HG02938 (cell line): ENCODE measurements around the gene CCDC83.
"Not testable (repeated sequence)": the region's sequence is repeated elsewhere in the genome, so short reads cannot be mapped to it uniquely, and the experiment has no call there.

Source experiments
- ATAC-seq: cut with Tn5 transposase; IDR thresholded peaks from one replicate; pipeline ENCODE4 v1.9.1; 2021; ENCODE audit warnings: mild to moderate bottlenecking, moderate library complexity; ENCODE audit not compliant: unreplicated experiment

The CCDC83 gene

DNA sequence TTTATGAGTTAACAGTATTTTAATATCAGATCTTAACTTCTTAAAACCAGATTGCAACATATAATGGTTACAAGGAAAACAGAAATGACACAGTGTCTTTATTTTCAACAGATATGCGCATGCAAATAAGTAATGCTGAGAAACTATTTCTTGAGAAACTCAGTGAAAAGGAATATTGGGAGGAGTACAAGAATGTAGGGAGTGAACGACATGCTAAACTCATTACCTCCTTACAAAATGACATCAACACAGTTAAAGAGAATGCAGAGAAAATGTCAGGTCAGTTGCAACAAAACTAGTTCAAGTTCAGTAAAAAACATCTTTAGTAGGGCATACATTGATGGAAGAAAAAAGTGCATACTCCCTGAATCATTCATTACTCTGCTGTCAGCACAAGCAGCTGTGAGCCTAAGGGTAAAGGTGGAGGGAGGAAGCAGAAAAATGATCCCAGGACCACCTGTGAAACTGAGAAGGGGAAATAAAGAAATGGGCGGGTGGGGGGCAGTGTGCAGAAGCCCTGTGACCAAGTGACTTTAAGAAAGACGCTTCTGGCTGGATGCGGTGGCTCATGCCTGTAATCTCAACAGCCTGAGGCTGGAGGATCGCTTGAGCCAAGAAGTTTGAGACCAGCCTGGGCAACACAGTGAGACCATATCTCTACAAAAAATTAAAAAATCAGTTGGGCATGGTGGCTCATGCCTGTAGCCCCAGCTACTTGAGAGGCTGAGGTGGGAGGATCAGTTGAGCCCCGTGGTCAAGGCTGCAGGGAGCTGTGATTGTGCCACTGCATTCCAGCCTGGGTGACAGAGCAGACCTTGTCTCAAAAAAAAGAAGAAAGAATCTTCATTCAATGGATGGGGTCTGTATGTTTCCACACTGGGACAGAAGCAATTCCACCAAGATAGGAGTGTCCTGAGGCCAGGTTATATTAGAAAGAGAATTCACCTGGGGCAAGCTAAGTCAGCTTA lies 31.2 kb downstream of the CCDC83 start:
- ATAC-seq: no peak

DNA sequence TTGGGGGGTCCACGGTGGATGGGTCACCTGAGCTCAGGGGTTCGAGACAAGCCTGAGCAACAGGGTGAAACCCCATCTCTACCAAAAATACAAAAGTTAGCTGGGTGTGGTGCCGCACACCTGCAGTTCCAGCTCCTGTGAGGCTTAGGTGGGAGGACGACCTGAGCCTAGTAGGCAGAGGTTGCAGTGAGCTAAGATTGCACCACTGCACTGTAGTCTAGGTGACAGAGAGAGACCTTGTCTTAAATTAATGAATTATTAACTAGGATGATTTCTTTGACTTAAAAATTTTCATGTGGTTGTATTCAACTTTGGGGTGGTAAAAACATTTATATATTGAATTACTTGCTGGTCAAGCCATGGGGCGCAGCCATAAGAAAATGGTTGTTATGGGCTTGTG lies 33.9 kb downstream of the CCDC83 start:
- ATAC-seq: no peak

- ATAC-seq: no peak
These were observed 34.7 kb downstream of the CCDC83 start for GRCh38 chr11:85889676-85890579.

GRCh38 chr11:85893395-85893794 lies 38.2 kb downstream of the CCDC83 start:
- no peak for ATAC-seq

DNA sequence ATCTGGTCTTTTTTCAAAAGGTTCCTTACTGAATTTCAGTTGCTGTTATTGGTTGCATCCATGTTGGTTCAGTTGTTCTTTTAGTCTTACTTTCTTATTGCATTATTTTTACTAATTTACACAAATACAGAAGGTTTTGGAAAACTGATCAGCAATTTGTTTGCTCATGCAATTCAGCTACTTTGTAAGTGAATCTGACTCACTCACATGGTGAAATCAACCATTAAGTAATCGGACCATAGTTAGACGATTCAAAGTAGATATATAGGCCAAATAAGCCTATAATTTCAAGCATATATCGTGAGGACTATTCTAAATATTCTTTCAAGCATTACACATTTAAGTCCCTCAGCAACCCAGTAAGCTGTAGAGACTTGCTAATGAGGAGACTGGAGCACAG lies 41.7 kb downstream of the CCDC83 start:
- ATAC-seq: no peak

DNA sequence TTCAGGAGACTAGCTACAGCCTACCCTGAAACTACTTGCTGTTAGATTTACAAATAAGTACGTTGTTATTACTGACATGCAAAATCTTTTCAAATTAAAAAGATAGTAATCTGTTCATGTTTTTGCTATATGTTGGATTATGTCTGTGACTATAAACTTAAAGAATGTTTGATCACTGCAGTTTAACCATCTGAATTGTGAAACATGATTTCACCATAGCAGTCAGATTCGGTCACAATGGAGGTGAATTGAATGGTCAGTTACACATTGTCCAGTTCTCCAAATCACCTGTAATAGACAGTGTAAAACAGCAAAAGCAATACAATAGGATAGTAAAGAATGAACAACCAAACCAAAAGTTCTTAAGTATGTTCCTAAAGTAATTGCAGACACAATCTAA lies 43.3 kb downstream of the CCDC83 start:
- ATAC-seq: no peak

- no peak for ATAC-seq
These were observed 47.2 kb downstream of the CCDC83 start for GRCh38 chr11:85902353-85902752.

DNA sequence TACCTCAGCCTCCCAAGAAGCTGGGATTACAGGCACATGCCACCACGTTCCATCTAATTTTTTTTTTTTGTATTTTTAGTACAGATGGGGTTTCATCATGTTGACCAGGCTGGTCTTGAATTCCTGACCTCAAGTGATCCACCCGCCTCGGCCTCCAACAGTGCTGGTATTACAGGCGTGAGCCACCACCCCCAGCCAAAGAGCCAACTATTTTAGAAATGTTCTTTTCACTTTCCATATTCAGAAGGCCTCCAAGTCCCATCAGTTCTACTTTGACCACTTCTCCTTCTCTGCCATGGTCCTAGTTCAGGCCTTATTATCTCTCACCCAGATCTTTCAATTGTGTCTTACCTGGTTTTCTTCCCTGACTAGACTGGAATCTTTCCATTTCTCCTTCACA lies 48.2 kb downstream of the CCDC83 start:
- ATAC-seq: no peak

DNA sequence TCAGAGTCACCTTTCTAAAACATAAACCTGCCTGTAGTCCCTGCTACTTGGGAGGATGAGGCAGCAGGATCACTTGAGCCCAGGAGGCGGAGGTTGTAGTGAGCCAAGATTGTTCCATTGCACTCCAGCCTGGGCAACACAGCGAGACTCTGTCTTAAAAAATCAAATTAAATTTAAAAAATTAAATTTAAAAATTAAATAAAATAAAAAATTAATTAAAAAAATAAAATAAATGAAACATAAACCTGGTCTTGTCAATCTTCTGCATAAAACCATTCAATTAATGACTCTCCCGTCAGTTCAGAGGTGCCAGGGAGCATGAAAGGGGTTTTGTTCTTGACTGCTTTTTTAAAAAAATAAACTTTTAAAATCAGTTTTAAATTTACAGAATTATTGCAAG lies 48.6 kb downstream of the CCDC83 start:
- ATAC-seq: no peak

DNA sequence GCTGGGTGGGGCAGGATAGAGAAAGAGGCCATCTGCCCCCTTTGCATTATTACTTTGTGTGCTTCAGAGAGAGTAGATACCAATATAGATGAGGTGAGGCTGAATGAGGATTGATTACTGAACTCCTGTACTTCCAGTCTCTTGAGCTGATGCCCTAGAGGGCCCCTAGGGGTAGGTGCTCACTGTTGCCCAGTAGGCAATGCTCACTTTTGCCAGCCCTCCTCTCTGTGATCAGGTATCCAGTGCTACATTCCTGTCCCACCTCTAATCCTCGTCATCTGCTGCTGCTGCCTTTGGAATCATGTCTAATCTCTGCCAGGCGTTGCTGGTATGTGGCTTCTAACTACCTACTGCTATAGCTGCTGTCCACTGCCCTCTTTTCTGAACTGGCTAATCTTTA lies 57.2 kb downstream of the CCDC83 start:
- ATAC-seq: no peak

DNA sequence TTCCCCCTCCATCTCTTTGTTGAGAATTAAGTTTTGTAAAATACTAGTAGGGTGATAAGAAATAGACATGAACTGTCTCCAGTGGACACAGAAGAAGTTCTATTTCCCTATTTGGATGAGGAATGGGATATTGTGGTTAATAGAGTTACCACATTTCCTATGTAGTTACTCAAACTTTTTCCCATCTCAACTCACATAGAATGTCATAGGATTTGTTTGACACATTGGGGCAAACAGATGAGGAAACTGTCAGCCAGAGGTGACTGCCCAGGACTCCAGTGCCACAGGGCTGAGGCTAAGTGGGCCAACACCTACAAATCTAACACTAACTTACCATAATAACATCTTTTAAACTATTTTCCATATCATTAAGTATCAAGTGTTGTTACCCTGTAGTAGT lies 58.3 kb downstream of the CCDC83 start:
- no peak for ATAC-seq

GRCh38 chr11:85914425-85914824 lies 59.2 kb downstream of the CCDC83 start:
- no peak for ATAC-seq

DNA sequence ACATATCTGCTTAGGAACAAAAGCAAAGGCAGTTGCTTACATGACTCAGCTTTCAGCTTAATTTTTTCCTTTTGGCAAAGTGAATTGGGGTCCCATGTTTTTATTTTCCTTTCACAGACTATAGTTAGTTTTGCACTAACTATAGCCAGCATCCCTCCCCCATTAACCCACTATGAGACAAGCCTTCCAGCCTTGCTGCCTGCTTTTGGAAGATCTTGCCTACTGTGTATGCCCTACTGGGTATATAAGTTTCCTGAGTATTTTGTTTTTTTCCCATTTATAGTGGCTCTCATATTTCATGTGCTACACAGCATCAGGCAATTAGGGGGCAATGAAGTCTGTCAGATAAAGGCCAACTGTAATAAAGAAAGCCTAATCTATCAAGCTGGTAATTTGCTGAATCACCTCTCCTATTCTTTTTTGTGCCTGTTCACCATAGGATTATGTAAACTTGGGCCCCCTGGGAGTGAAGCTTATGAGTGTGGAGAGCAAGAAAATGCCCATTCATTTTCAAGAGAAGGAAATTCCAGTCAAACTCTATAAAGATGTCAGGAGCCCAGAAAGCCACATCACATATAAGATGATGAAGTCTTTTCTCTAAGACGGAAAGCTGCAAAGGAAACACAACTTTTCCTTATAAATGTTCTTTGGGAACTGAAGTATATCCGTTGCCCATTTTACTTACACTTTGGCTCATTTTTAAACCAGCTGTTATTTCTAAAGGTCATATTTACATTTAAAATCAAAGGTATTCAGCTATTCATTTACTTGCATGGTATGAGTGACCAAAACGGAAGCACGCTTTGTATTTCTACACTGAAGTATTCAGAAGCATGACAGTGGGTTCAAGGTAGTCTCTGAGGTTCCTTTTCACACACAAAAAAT lies 64.0 kb downstream of the CCDC83 start:
- ATAC-seq: no peak

DNA sequence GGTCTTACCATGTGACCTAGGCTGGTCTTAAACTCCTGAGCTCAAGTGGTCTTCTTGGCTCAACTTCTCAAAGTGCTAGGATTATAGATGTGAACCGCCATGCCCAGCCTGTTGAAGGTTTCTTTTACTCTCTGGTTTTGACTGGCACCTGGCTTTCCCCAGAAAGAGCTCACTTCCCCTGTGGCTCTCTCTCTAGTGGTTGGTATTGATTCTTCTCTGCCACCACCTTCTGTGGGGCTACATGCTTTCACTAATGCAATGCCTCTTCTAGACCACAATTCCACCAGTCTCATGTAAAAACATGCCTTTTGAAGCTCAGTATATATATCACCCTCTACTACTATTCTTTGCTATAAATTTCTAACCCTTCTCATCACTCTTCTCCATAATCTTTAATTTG lies 67.2 kb downstream of the CCDC83 start:
- no peak for ATAC-seq

GRCh38 chr11:85923455-85923854 lies 68.3 kb downstream of the CCDC83 start:
- ATAC-seq: no peak

DNA sequence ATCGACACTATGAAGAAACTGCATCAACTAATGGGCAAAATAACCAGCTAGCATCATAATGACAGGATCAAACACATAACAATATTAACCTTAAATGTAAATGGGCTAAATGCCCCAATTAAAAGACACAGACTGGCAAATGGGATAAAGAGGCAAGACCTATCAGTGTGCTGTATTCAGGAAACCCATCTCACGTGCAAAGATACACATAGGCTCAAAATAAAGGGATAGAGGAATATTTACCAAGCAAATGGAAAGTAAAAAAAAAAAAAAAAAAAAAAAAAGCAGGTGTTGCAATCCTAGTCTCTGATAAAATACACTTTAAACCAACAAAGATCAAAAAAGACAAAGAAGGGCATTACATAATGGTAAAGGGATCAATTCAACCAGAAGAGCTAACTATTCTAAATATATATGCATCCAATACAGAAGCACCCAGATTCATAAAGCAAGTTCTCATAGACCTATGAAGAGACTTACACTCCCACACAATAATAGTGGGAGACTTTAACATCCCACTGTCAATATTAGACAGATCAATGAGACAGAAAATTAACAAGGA lies 71.6 kb downstream of the CCDC83 start:
- ATAC-seq: not testable (repeated sequence)

DNA sequence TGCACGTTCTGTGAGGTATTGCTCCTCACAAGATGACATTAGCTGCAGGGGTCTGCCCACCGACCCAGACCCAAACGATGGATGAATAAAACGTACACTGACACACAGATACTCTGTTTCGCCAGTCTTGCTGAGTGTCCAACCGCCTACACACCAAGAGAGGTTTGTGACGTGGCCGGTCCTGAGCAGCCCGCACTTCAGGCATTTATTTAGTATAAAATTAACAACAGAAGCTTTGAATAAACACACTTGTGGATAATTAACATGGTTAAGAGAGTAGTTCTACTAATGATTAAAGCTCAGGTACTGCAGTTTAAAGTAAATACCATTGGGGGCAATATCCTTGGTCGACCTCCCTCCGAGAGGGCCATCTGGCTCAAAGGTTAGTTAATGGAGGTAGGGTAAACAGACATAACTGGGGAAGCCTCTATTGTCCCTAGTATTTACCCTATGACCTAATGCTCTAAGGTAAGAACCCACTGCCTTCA lies 75.7 kb downstream of the CCDC83 start:
- no peak for ATAC-seq

DNA sequence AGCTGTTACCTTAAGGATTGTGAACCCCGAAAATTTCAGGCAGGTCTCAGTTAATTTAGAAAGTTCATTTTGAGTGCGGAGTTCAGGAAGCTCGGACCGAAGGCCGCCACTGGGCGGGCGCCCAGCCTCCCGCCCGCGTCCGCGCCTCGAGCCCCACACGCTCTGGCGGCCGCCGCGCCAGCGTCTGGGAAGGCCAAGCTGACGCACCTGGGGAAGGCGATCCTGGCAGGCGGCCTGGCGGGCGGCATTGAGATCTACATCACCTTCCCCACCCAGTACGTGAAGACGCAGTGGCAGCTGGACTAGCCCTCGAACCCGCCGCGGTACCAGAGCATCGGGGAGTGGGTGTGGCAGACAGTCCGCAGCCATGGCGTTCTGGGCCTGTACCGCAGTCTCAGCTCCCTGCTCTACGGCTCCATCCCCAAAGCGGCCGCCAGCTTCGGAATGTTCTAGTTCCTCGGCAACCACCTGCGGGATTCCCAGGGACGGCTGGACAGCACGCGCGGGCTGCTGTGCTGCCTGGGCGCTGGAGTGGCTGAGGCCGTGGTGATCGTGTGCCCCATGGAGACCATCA lies 79.5 kb downstream of the CCDC83 start:
- no peak for ATAC-seq

- no peak for ATAC-seq
These were observed 80.6 kb downstream of the CCDC83 start for GRCh38 chr11:85935751-85936150.

GRCh38 chr11:85937835-85938234 lies 82.7 kb downstream of the CCDC83 start:
- no peak for ATAC-seq
